ENCODE results near the gene STK32B.

STK32B gene

DNA sequence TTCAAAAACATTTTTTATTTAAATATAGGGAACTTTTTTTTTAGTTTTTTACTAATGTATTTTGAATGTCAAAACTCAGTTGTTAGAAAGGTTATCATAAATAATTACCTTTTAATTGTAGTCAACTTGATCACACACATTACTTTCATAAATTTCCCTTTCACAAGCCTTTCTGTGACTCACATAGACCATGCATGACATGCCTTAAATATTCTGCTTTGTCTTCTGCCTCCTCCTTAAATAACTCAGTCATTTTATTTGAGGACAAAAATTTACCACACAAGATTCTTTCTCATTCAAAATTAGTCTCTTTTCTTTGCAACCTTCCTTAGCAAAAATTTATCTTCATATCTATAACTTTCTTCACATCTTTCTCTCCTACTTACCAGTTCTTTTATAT lies 437.1 kb downstream of the STK32B start:
- DNase-seq, result no peak

DNA sequence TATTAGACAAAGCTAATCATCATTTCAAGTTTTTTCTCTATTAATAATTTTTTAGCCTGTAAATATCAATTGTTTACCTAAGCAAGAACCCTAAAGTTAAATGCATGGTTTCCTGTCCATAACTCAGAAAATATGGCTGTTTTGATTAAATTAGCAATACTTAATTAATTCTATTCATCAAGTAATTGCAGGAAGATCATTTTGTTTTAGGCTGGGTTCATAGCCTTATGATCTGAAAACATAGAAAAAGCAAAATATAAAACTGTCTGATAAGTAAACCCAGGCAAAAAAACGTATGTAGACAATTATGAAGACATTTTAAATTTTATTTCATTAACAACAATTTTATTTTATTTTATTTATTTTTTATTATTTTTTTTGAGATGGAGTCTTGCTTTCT lies 438.0 kb downstream of the STK32B start:
- DNase-seq, result no peak

DNA sequence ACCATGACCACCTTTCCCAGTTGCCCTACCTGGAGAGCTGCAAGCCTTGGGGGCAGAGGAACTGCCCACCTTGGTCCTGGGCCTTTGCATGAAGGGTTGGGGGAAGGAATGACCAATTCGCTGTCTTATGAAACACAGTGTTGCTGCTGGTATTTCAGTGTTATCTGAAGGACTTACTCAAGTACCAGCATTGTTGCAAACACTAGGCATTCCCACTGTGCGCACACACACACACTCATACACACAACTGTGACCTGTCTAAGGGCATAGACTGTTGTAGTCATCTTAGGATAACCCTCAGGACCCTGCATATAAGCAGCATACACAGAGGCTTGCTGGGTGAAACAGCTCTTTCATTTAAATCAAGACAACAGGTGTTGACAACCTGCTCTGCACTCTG lies 446.2 kb downstream of the STK32B start:
- no peak for DNase-seq

DNA sequence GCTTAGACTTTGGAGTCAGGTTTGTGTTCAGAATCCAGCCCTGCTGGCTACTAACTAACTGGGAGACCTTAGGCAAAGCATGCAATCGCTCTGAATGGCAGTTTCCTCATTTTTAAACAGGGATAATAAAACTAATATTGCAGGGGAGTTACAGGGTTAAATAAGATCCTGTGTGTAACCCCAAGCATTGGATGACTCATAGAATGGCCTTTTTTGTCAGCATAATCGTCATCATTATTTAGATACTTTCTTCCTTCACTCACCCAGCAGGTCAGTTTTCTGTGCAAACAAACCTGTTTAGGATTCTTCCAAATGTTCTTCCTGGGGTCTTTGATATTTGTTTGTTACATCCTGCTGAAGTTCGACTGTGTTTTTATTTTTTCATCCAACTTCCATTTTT lies 448.9 kb downstream of the STK32B start:
- no peak for DNase-seq

DNA sequence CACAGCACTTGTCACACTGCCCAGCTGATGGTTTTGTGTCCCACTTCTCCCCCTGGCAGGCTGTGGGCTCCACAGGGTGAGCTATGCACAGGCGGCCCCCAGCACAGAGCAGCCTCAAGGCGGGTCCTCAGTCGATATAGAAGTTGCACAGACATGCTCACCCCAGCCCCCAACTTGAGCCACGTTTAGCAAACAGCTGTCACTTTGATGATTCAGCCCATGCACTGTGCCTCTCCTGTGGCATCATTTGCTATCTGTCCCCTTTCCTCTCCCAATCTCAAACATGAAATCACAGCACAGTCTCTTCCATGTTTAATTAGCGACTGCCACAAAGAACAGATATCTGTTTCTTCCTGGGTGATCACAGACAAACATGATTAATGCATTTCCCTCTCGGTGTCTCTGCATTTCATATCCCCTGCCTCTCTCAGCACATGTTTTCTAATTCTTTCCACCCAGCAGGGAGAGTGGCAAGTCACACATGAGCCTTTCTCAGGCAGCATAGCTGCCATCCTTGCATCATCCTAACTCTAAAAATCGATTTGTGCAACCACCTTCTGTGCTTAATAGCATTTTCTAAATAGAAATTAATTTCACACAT lies 452.2 kb downstream of the STK32B start:
- DNase-seq, result no peak

DNA sequence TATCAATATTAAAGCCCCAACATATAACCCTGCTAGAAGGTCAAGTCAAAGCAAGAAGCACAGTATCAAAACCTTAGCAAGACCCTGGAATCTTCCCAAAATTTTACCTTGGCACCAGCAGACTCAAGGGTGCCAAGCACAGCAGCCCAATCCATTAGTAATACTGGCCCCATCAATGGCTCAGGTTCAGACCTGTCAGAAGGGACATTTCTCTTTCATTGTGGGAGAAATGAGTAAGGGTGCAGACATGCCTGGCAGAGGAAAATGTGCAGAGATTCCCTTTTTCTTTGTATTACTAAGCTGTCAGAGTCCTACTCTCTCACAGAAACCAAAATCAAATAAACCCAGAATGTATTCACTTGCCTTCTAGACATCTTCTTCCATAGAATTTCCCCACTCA lies 453.2 kb downstream of the STK32B start:
- no peak for DNase-seq

DNA sequence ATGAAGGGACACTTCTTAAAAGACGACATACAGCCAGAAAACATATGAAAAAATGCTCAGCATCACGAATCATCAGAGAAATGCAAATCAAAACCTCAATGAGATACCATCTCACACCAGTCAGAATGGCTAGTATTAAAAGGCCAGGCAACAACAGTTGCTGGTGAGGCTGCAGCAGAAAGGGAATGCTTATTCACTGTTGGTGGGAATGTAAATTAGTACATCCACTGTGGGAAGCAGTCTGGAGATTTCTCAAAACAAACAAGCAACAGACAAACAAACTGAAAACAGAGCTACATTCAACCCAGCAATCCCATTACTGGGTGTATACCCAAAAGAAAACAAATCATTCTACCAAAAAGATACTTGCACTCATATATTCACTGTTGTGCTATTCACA lies 459.2 kb downstream of the STK32B start:
- DNase-seq, result no peak

DNA sequence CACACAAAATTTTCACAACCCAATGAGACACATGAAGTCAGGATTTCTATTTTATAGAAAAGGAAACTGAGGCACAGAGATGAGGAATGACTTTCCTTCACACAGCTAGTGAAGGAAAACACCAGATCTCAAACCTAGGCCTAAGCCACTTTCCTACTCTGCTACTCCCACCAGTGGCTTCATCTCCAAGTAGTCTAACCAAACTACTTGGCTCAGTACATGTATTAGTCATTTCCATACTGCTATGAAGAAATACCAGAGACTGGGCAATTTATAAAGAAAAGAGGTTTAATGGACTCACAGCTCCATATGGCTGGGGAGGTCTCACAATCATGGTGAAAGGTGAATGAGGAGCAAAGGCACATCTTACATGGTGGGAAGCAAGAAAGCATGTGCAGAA lies 460.5 kb downstream of the STK32B start:
- no peak for DNase-seq

DNA sequence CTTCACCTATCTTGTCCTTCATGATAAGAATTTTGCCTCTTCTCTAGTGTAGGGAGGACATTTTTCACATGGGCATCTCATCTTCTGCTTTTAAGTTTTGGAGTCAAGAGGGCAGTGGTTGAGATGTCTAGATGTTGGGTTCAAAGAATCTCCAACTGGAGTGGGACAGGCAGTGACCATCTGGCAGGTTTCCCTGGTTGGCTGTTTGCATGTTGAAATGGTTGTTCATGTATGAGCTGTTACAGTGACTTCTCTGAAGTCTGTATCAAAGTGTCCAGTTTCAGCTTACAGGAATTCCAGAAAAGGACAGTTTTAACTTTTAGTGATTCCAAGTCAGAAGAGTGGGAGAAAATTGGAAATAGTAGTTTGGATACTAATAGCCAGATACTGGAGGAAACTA lies 464.4 kb downstream of the STK32B start:
- no peak for DNase-seq

DNA sequence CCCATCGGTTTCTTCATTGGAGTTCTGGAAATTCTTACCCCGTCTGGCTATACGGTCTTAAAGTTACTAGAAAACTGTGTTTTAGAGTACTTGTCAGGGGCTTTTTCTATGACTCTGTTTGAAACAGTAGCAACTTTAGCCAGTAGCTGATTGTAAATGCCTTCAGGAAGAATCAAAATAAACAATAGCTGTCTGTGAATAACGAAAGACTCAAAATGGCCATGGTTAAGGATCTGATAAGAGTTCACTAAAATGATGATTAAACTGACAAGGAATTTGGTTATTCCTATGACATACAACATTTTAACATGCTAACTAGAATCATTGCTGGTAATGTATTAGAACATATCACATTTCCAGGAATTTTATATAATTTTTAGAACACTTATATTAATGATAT lies 466.1 kb downstream of the STK32B start:
- DNase-seq, result no peak

DNA sequence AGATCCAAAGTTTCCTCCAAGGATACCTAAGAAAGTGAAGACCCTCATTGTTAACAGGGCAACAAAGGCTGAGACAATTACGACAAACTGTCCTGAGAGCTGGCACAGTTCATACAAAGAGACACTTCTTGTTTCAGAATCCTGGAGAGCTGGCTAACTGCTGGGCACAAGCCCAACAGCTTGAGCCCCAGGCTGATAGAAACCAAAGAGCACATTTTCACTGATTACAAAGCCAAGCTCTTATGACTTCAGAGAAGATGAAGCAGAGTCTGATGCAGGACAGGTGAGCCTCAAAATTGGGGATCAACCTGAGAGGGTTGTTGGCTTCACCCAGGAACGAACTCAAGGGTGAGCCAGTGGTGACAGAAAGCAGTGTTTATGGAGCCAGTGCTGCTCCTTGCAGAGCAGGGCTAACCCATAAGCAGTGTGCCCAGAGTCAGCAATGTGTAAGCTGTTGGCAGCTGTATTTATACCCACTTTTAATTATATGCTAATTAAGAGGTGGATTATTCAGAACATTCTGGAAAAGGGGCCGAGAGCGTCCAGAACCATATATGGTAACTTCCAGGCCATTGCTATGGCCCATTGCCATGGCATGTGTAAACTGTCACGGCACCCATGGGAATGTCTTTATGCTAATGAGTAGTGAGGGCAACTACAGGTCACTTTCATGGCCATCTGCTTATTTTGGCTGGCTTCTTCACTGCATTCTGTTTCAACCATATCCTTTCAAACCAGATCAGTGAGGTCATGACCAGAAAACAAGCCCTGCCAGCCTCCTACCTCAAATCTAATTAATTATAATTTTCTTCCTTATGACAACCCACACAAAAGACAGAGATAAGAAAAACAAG lies 473.4 kb downstream of the STK32B start:
- no peak for DNase-seq

DNA sequence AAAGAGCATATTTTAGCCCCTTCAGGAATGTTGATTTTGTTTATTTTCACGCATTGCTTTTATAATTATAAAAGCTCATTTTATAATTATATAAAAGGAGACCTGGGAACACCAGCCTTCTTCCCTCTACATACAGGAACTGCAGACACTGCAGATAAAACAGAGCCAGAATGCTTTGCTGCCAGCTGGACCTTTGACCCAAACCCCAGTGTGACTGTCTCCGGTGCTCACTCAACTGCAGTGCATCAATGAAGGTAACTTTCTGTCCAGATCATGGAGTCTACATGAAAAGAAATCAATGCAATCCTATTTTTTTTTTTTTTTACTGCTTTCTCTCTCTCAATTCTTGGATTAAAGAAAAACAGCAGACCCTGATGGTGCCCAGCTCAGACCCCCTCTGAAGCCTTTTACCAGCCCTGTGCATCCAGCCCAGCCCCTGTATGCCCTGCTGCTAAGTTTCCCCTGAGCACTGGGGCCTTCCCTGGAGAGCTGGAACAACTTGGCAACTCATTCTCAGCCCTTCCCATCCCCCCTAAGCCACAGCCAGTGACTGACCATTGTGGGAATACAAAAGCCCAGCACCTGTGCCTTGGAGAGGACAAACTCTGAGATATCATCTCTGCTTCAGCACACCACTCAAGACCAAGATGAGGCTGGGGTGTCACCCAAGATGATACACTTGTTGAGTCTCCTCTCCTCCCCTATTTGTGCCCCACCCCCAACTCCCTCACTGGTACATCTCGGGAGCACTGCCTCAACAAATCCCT lies 475.0 kb downstream of the STK32B start:
- no peak for DNase-seq

DNA sequence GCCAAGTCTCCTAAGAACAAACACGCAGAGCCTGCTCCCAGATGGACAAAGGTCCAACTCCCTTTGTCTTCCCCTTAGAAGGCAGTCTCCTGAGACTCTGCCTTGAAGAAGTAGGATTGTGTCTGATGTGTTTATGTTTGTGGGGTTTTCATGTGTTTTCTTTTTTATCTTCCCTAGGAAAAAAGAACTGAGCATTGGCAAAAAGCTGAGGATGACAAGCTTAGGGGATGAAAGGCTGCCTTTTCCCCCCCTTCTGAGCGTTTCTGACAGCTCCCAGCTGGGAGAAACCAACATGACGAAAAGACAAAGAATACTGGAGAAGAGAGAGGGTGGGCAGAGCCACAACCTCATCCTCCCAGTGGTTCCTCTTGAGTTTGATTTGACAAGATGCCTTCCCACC lies 475.9 kb downstream of the STK32B start:
- no peak for DNase-seq

DNA sequence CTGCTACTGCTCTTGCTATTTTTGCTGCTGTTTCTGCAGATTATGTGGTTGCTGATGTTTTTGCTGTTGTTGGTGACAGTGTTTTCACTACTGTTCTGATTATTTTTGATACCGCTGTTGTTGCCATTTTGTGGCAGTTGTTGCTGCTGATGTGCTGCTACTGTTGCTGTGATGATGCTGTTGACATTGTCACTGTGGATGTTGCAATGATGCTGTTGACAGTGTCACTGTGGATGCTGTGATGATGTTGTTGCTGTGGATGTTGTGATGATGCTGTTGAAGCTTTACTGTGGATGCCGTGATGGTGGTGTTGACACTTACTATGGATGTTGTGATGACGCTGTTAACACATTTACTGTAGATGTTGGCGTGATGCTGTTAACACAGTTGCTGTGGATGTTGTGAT lies 476.8 kb downstream of the STK32B start:
- no peak for DNase-seq

DNA sequence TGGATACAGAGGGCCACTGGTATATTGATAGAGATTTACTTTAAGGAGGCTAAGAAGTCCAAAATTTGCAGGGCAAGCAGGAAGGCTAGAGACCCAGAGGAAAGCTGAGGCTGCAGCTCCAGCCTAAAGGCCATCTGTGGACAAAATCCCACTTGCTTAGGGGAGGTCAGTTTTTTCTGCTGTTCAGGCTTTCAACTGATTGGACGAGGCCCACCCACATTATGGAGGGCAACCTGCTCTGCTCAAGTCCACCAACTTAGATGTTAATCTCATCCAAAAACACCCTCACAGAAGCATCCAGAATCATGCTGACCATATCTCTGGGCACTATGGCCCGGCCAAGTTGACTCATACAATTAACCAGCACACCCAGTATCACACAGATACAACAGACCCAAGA lies 480.8 kb downstream of the STK32B start:
- no peak for DNase-seq

DNA sequence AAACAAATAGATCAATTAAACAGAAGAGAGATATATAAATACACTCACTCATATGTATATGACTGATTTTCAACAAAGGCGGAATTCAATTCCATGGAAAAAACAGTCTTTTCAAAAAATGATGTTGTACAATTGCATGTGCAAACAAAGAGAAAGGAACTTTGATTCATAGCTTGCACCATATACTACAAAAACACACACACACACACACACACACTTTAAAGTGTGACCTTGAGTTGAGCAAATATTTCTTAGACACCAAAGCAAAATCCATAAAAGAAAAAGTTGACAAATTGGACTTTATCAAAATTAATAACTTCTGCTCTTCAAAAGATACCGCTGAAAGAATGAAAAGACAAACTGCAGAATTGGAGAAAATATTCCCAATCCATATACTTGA lies 488.3 kb downstream of the STK32B start:
- DNase-seq, result no peak

DNA sequence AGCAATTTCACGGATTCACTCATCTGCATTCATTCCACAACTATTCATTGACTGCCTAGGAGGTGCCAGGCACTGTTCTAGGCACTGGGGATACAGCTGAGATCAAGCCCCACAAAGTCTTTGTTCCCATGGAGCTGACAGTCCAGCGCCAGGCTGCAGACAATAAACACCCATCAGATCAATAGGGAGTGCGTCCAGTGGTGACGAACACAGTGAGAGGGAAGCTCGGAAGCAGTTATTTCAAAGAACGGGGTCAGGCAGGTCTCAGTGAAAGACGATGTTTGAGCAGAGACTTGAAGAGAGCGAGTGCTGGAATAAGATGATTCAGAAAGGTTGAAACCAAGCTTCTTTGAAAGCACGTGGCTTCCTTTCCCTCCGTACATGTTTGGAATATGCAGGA lies 489.9 kb downstream of the STK32B start:
- no peak for DNase-seq

DNA sequence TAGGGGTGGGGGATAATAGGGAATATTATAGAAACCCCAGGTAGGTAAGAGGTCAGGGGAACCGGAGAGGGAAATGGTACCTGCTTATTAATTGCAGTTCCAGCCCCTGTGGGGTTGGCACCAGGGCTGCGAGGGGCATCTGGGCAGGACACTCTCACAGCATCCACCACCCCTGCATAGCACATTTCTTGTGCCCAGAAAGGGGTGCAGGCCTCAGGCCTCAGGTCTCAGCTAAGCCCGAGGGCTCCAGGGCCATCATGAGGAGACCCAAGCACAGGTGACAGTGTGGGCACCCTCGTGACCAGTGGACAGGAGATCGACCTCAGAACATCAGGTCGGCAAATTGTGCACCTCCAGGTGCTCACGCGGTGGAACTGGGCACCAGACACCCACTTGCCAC lies 492.4 kb downstream of the STK32B start:
- no peak for DNase-seq

DNA sequence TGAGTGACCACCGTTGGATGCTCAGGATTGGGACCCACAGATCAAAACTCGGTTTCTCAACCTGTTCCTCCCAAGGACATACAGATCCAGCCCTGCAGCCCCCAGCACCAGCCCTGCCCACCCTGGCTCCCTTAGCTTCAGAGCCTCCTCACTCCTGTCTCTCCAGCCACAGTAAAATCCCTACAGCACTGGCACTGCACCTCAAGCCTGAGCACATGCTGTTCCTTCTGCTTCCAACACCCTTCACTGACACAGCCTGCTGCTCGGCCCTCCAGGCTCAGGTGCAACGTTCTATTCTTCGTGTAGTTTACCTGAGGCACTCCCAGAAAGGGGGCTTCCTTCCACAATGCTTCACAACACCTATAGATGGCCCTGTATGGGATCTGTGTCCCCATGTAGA lies 493.5 kb downstream of the STK32B start:
- DNase-seq, result no peak

DNA sequence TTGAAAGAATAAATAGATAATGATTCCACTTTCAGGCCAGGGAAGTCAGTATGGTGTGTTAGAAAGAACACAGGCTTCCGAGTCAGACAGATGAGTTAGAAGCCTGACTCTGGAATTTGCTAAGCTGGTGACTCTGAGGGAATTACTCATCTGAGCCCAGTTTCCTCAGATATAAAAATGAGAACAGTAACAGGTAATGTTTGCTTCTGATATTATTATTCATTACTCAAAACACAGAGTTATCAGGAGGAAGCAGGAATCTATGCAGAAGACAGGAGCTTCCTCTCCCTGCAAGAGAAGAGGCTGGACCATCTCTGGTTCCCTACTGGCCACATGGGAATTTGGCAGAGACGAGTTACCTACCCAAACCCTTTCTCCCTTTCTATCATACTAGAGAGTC lies 494.0 kb downstream of the STK32B start:
- no peak for DNase-seq

DNA sequence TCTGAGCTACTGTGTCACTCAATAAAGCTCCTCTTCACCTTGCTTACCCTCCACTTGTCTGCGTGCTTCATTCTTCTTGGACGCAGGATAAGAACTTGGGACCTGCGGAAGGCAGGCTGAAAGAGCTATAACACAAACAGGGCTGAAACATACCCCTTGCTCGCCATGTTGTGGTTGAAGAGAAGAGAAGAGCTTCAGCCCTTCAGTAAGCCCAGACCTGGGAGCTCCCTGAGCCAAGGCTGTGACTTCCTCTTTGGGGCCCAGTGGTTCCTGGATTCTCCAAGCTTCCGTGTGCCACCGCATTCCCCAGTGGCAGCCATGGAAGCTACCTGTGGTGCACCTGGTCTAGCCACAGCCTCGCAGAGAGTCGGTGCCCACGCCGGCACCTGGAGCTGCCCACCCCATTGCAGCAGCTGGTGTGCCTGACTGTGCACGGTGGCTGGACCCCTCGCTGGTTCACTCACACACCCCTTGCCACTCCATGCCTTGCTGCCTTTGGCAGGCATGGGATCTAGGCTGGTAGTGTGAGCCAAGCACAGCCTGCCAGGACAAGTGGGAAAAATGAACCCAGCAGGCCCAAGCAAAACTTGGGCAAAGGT lies 496.5 kb downstream of the STK32B start:
- DNase-seq, result no peak

Measured in activated CD4-positive, CD25-positive, alpha-beta regulatory T cell treated with anti-CD3 and anti-CD28 coated beads, Interleukin-2, amount 50 U/mL, for 72 hours (primary cell).